OCI-LY1 (cell line): Measurements from ENCODE around the gene ZEB1.

ENCODE experiments used
- H2AFZ ChIP-seq: fragments of 200-600 bp; sonication (generic), shearing (Covaris generic); 2 replicates; pipeline ENCODE4 v1.6.0; 2014; ENCODE audit warnings: antibody characterized with exemption, mild to moderate bottlenecking, low read length
- H3F3A ChIP-seq: fragments of 200-600 bp; sonication (generic), shearing (Covaris generic); 2 replicates; pipeline ENCODE4 v1.6.0; 2014; ENCODE audit warnings: mild to moderate bottlenecking, antibody characterized with exemption, low read length, moderate library complexity; ENCODE audit not compliant: insufficient read depth
- H3K27ac ChIP-seq: fragments of 200-600 bp; sonication (generic); 2 replicates; pipeline ENCODE4 v1.5.1; 2014; ENCODE audit warnings: low read length, mixed run types, mild to moderate bottlenecking, low read depth; ENCODE audit not compliant: poor library complexity, severe bottlenecking
- H3K27me3 ChIP-seq: fragments of 200-600 bp; sonication (generic); 2 replicates; pipeline ENCODE4 v1.6.0; 2014; ENCODE audit warnings: antibody characterized with exemption, mild to moderate bottlenecking, low read length, moderate library complexity; ENCODE audit not compliant: insufficient read depth
- H3K36me3 ChIP-seq: fragments of 200-600 bp; sonication (generic); 2 replicates; pipeline ENCODE4 v1.6.1; 2014; ENCODE audit warnings: mild to moderate bottlenecking, antibody characterized with exemption, low read length, moderate library complexity, mixed read lengths; ENCODE audit not compliant: insufficient read depth
- H3K4me1 ChIP-seq: fragments of 200-600 bp; sonication (generic); 2 replicates; pipeline ENCODE4 v1.5.1; 2014; ENCODE audit warnings: mild to moderate bottlenecking, low read length, moderate library complexity; ENCODE audit not compliant: insufficient read depth, severe bottlenecking
- H3K4me2 ChIP-seq: fragments of 200-600 bp; sonication (generic), shearing (Covaris generic); 2 replicates; pipeline ENCODE4 v1.6.1; 2014; ENCODE audit warnings: low read length
- H3K4me3 ChIP-seq: fragments of 200-600 bp; sonication (generic); 2 replicates; pipeline ENCODE4 v1.5.1; 2014; ENCODE audit warnings: low read length, low read depth, mild to moderate bottlenecking, mixed read lengths; ENCODE audit not compliant: poor library complexity, severe bottlenecking
- H3K79me2 ChIP-seq: fragments of 200-600 bp; shearing (Covaris generic); 2 replicates; pipeline ENCODE4 v1.6.1; 2016; ENCODE audit warnings: mixed run types, low read length, mixed read lengths; ENCODE audit not compliant: insufficient read depth
- H3K9ac ChIP-seq: fragments of 200-600 bp; sonication (generic), shearing (Covaris generic); 2 replicates; pipeline ENCODE4 v1.6.1; 2014; ENCODE audit warnings: mild to moderate bottlenecking, low read length, mixed read lengths
- H3K9me2 ChIP-seq: fragments of 200-600 bp; sonication (generic), shearing (Covaris generic); 2 replicates; pipeline ENCODE4 v1.6.1; 2014; ENCODE audit warnings: low read depth, mild to moderate bottlenecking, low read length, mixed read lengths
- H3K9me3 ChIP-seq: fragments of 200-600 bp; shearing (Covaris generic); 2 replicates; pipeline ENCODE4 v1.6.1; 2014; ENCODE audit warnings: low read length, mixed read lengths
- H4K20me1 ChIP-seq: fragments of 200-600 bp; sonication (generic), shearing (Covaris generic); 2 replicates; pipeline ENCODE4 v1.6.0; 2016; ENCODE audit warnings: mild to moderate bottlenecking, low read length; ENCODE audit not compliant: insufficient read depth
- CTCF ChIP-seq: fragments of 200-600 bp; sonication (generic), shearing (Covaris generic); IDR thresholded peaks from 2 replicates; pipeline ENCODE4 v1.5.1; 2017; ENCODE audit warnings: mild to moderate bottlenecking, antibody characterized with exemption, low read length, moderate library complexity, mixed read lengths
- EZH2 ChIP-seq: fragments of 200-600 bp; sonication (generic), shearing (Covaris generic); IDR thresholded peaks from 2 replicates; pipeline ENCODE4 v1.8.0; 2017; ENCODE audit warnings: borderline replicate concordance, mixed run types, mild to moderate bottlenecking, antibody characterized with exemption, low read length, moderate library complexity, mixed read lengths

ZEB1 gene

GRCh38 chr10:31418481-31418880, 99.5 kb downstream of the ZEB1 start:
- no peak overlapping the region for H3K27ac ChIP-seq
- no peak overlapping the region for H3K9ac ChIP-seq
- TF ChIP-seq CTCF (no peak), EZH2 (no peak)
- peaks cover 32% of the 10 kb centered on the region for H3K79me2 ChIP-seq
- H3K9me2 ChIP-seq, result no peaks in the 10 kb centered on the region
- no peaks in the 10 kb centered on the region for H3K27me3 ChIP-seq
- no peaks in the 10 kb centered on the region for H3K4me1 ChIP-seq
- no peak overlapping the region for H3K4me3 ChIP-seq
- no peaks in the 10 kb centered on the region for H4K20me1 ChIP-seq
- no peak overlapping the region for H2AFZ ChIP-seq
- no peaks in the 10 kb centered on the region for H3K36me3 ChIP-seq
- H3F3A ChIP-seq, result no peaks in the 10 kb centered on the region
- H3K9me3 ChIP-seq, result no peaks in the 10 kb centered on the region
- no peak overlapping the region for H3K4me2 ChIP-seq

GRCh38 chr10:31419394-31420063, 100.5 kb downstream of the ZEB1 start:
- Histone ChIP-seq H3K4me3 (no peak overlapping the region), H3K79me2 (peaks cover 34% of the 10 kb centered on the region)
- TF ChIP-seq EZH2 (no peak), CTCF (no peak)

GRCh38 chr10:31421322-31421721, 102.3 kb downstream of the ZEB1 start:
- Histone ChIP-seq H3K79me2 (peaks cover 46% of the 10 kb centered on the region), H3K9me3 (no peaks in the 10 kb centered on the region), H3K4me2 (no peak overlapping the region), H3K4me3 (no peak overlapping the region), H3F3A (no peaks in the 10 kb centered on the region), H2AFZ (no peak overlapping the region), H4K20me1 (no peaks in the 10 kb centered on the region), H3K9me2 (no peaks in the 10 kb centered on the region), H3K9ac (no peak overlapping the region), H3K27ac (no peak overlapping the region), H3K4me1 (peaks cover 11% of the 10 kb centered on the region), H3K27me3 (no peaks in the 10 kb centered on the region), H3K36me3 (no peaks in the 10 kb centered on the region)
- TF ChIP-seq EZH2 (no peak), CTCF (no peak)

More at GRCh38 chr10:31419394-31420063, 100.5 kb downstream of the ZEB1 start:
- no peaks in the 10 kb centered on the region for H3K9me3 ChIP-seq
- H3K9ac ChIP-seq, result no peak overlapping the region
- H3K4me2 ChIP-seq, result no peak overlapping the region
- no peaks in the 10 kb centered on the region for H4K20me1 ChIP-seq
- H3K9me2 ChIP-seq, result no peaks in the 10 kb centered on the region
- no peak overlapping the region for H2AFZ ChIP-seq
- no peak overlapping the region for H3K27ac ChIP-seq
- no peaks in the 10 kb centered on the region for H3F3A ChIP-seq
- no peaks in the 10 kb centered on the region for H3K4me1 ChIP-seq
- no peaks in the 10 kb centered on the region for H3K27me3 ChIP-seq
- H3K36me3 ChIP-seq, result no peaks in the 10 kb centered on the region
